Dedifferentiated amniotic fluid mesenchymal stem cell (primary cell): ENCODE measurements around the gene IRGQ.

Experiments used
- DNase-seq: peaks from one replicate; pipeline ENCODE4 v3.0.0-alpha.2; 2016; ENCODE audit errors: extremely low spot score

IRGQ gene

GRCh38 chr19:43541920-43542650 lies 53.8 kb downstream of the IRGQ start:
- DNase-seq = no peak

GRCh38 chr19:43540381-43540780 lies 55.6 kb downstream of the IRGQ start:
- DNase-seq = no peak

GRCh38 chr19:43538922-43539321 lies 57.0 kb downstream of the IRGQ start:
- no peak for DNase-seq

- DNase-seq = no peak
Measured at GRCh38 chr19:43534816-43535761, 60.8 kb downstream of the IRGQ start.
